HEK293 (cell line): ENCODE data around the gene PITPNM3.

ENCODE experiments used
- CTCF ChIA-PET: fragments of 350-600 bp; formaldehyde crosslinking; extraction: SDS; loops from one replicate; lab custom pipeline; 2021; ENCODE audit warnings: antibody characterized with exemption; lab: Yijun Ruan, JAX
- POLR2A ChIA-PET: fragments of 300-600 bp; formaldehyde crosslinking; extraction: SDS; loops from one replicate; lab custom pipeline; 2020; ENCODE audit warnings: antibody characterized with exemption, inconsistent platforms; lab: Yijun Ruan, JAX
- H3K27ac ChIP-seq: fragments of 200-500 bp; sonication (Bioruptor generic); 2 replicates; pipeline ENCODE4 v1.5.1; 2014; ENCODE audit warnings: low read depth, low read length, control low read depth, inconsistent platforms; ENCODE audit errors: extremely low read depth
- H3K36me3 ChIP-seq, 2 experiments: fragments of 200-500 bp in 1 of 2; sonication (Bioruptor generic) in 1 of 2; 1 replicate in 1 of 2; 2 replicates in 1 of 2; pipeline ENCODE4 v1.5.1; 2014 to 2017; ENCODE audit warnings: inconsistent platforms in 2 of 2, low read length in 2 of 2; ENCODE audit not compliant: control insufficient read depth in 2 of 2, insufficient read depth in 1 of 2
- H3K4me1 ChIP-seq: fragments of 200-500 bp; sonication (Bioruptor generic); 2 replicates; pipeline ENCODE4 v1.5.1; 2014; ENCODE audit warnings: mild to moderate bottlenecking, low read length, inconsistent platforms; ENCODE audit not compliant: control insufficient read depth, insufficient read depth
- H3K4me3 ChIP-seq: 2 replicates; pipeline ENCODE4 v1.5.1; 2011; ENCODE audit warnings: low read depth, mild to moderate bottlenecking, control low read depth, low read length, moderate library complexity
- H3K9me3 ChIP-seq: fragments of 200-500 bp; sonication (Bioruptor generic); 2 replicates; pipeline ENCODE4 v1.5.1; 2014; ENCODE audit warnings: low read depth, low read length, inconsistent platforms; ENCODE audit not compliant: control insufficient read depth, insufficient read depth
- GLI2 ChIP-seq: fragments of 450-650 bp; formaldehyde crosslinking; IDR thresholded peaks from 2 replicates; pipeline ENCODE4; 2017; ENCODE audit warnings: missing biosample characterization, missing genetic modification characterization, low read depth, borderline replicate concordance
- GLIS1 ChIP-seq: fragments of 450-650 bp; formaldehyde crosslinking; IDR thresholded peaks from 2 replicates; pipeline ENCODE4 v1.5.1; 2016; ENCODE audit warnings: missing biosample characterization, missing genetic modification characterization
- HOXC10 ChIP-seq: sonication (generic); formaldehyde crosslinking; IDR thresholded peaks from 2 replicates; pipeline ENCODE4 v1.8.1; 2023; ENCODE audit warnings: mild to moderate bottlenecking, missing genetic modification reagents
- KLF1 ChIP-seq: fragments of 450-650 bp; formaldehyde crosslinking; IDR thresholded peaks from 2 replicates; pipeline ENCODE4 v1.5.1; 2016; ENCODE audit warnings: missing biosample characterization, missing genetic modification characterization
- SP7 ChIP-seq: fragments of 450-650 bp; formaldehyde crosslinking; IDR thresholded peaks from 2 replicates; pipeline ENCODE4 v1.5.1; 2016; ENCODE audit warnings: missing biosample characterization, missing genetic modification characterization
- ZBTB6 ChIP-seq: fragments of 450-650 bp; formaldehyde crosslinking; IDR thresholded peaks from 2 replicates; pipeline ENCODE4 v1.5.1; 2017; ENCODE audit warnings: missing biosample characterization, missing genetic modification characterization
- ZIC2 ChIP-seq: fragments of 450-650 bp; formaldehyde crosslinking; IDR thresholded peaks from 2 replicates; pipeline ENCODE4 v1.5.1; 2016; ENCODE audit warnings: missing biosample characterization, missing genetic modification characterization
- ZNF140 ChIP-seq: fragments of 450-650 bp; formaldehyde crosslinking; IDR thresholded peaks from 2 replicates; pipeline ENCODE4 v1.5.1; 2016; ENCODE audit warnings: missing biosample characterization, missing genetic modification characterization
- ZNF18 ChIP-seq: fragments of 450-650 bp; formaldehyde crosslinking; IDR thresholded peaks from 2 replicates; pipeline ENCODE4 v1.5.1; 2016; ENCODE audit warnings: missing biosample characterization, missing genetic modification characterization
- ZNF280C ChIP-seq: fragments of 450-650 bp; formaldehyde crosslinking; IDR thresholded peaks from 2 replicates; pipeline ENCODE4 v1.5.1; 2016; ENCODE audit warnings: missing biosample characterization, missing genetic modification characterization
- ZNF362 ChIP-seq: fragments of 450-650 bp; formaldehyde crosslinking; IDR thresholded peaks from 2 replicates; pipeline ENCODE4 v1.5.1; 2016; ENCODE audit warnings: missing biosample characterization, missing genetic modification characterization
- ZNF549 ChIP-seq: fragments of 450-650 bp; IDR thresholded peaks from 2 replicates; pipeline ENCODE4 v1.5.1; 2018; ENCODE audit warnings: missing biosample characterization, missing genetic modification characterization, mild to moderate bottlenecking, inconsistent platforms, moderate library complexity
- ZNF776 ChIP-seq: fragments of 450-650 bp; formaldehyde crosslinking; IDR thresholded peaks from 2 replicates; pipeline ENCODE4 v1.5.0; 2017; ENCODE audit warnings: missing biosample characterization, missing genetic modification characterization, borderline replicate concordance
- ZNF843 ChIP-seq: fragments of 450-650 bp; formaldehyde crosslinking; IDR thresholded peaks from 2 replicates; pipeline ENCODE4 v1.5.1; 2016; ENCODE audit warnings: missing biosample characterization, missing genetic modification characterization
- ZSCAN16 ChIP-seq: fragments of 450-650 bp; formaldehyde crosslinking; IDR thresholded peaks from 2 replicates; pipeline ENCODE4 v1.5.1; 2016; ENCODE audit warnings: missing biosample characterization, missing genetic modification characterization
- ZSCAN5A ChIP-seq: fragments of 450-650 bp; formaldehyde crosslinking; IDR thresholded peaks from 2 replicates; pipeline ENCODE4 v1.5.1; 2016; ENCODE audit warnings: missing biosample characterization, missing genetic modification characterization

PITPNM3 gene

GRCh38 chr17:6554342-6554741 is 2.0 kb downstream of the PITPNM3 start:
- no peak for TF ChIP-seq HOXC10 (CRISPR knock-in tag)
- TF ChIP-seq ZNF362 (tag by site-specific recombination): peak; percentile 49; the same call in 1 of the 2 replicates
- Histone ChIP-seq H3K4me3 (no peak overlapping the region), H3K9me3 (no peaks in the 10 kb centered on the region), H3K4me1 (no peaks in the 10 kb centered on the region), H3K36me3 (no peaks in the 10 kb centered on the region), H3K27ac (no peak overlapping the region)
- POLR2A ChIA-PET: no interaction called here
- CTCF ChIA-PET: no interaction called here

GRCh38 chr17:6551869-6552531 is 4.4 kb downstream of the PITPNM3 start:
- Histone ChIP-seq H3K4me1 (no peaks in the 10 kb centered on the region), H3K4me3 (no peak overlapping the region), H3K36me3 (no peaks in the 10 kb centered on the region), H3K9me3 (no peaks in the 10 kb centered on the region), H3K27ac (no peak overlapping the region)
- CTCF ChIA-PET: no interaction called here
- TF ChIP-seq KLF1 (tag by site-specific recombination): 0 out of 2 replicates have a peak, but pooled peaks have one; percentile 19
- no peak for TF ChIP-seq ZNF140 (tag by site-specific recombination)
- TF ChIP-seq GLIS1 (tag by site-specific recombination): peak; percentile 45
- peak; percentile 36; the same call in 1 of the 2 replicates for TF ChIP-seq SP7
- no peak for TF ChIP-seq ZSCAN16 (tag by site-specific recombination)
- no peak for TF ChIP-seq GLI2 (tag by site-specific recombination)
- TF ChIP-seq ZBTB6 (tag by site-specific recombination): no peak
- no peak for TF ChIP-seq ZNF549 (tag by site-specific recombination)
- no peak for TF ChIP-seq ZNF280C (tag by site-specific recombination)
- TF ChIP-seq ZSCAN5A (tag by site-specific recombination): no peak
- no peak for TF ChIP-seq ZNF843 (tag by site-specific recombination)
- TF ChIP-seq ZIC2 (tag by site-specific recombination): peak; percentile 49
- POLR2A ChIA-PET: no interaction called here

GRCh38 chr17:6551356-6551755 is 5.0 kb downstream of the PITPNM3 start:
- ChIA-PET CTCF (interaction anchor here (0.7 kb wide), 1 partner anchor 15 kb away, joined by 4 read pairs; no protein-coding TSS in a partner anchor), POLR2A (no interaction called here)
- no peak overlapping the region for H3K4me3 ChIP-seq
- no peak overlapping the region for H3K27ac ChIP-seq
- H3K4me1 ChIP-seq: no peaks in the 10 kb centered on the region
- no peaks in the 10 kb centered on the region for H3K36me3 ChIP-seq
- no peak for TF ChIP-seq ZNF18 (tag by site-specific recombination)
- no peak for TF ChIP-seq ZNF776
- TF ChIP-seq ZSCAN16 (tag by site-specific recombination): no peak
- TF ChIP-seq, all 188 proteins: peak for 0
- no peaks in the 10 kb centered on the region for H3K9me3 ChIP-seq
